NCI-H510A treated with DMSO at 0.1 percent for 48 hours (cell line): ENCODE results near the gene DDI2.
"Not testable (repeated sequence)": the region's sequence is repeated elsewhere in the genome, so short reads cannot be mapped to it uniquely, and the experiment has no call there.

Experiments used
- DNase-seq: peaks from one replicate; lab custom pipeline; 2025; lab: John Stamatoyannopoulos, UW

Gene DDI2

GRCh38 chr1:15617173-15618076, at the start of gene DDI2:
Gene DDI2, plus strand, starts transcription at chr1:15617458. Its CDS starts 213 bp downstream, at chr1:15617671.
- DNase-seq = peak; percentile 99

- no peak for DNase-seq
Observed at GRCh38 chr1:15568387-15569073, 48.7 kb upstream of the DDI2 start.

- no peak for DNase-seq
Observed at GRCh38 chr1:15570861-15571260, 46.4 kb upstream of the DDI2 start.

GRCh38 chr1:15571266-15571665, 46.0 kb upstream of the DDI2 start:
- no peak for DNase-seq

GRCh38 chr1:15573477-15573876, 43.8 kb upstream of the DDI2 start:
- DNase-seq = no peak

GRCh38 chr1:15574741-15575140, 42.5 kb upstream of the DDI2 start:
- DNase-seq = no peak

GRCh38 chr1:15575549-15576150, 41.6 kb upstream of the DDI2 start:
- no peak for DNase-seq

- DNase-seq = peak; percentile 90
Observed at GRCh38 chr1:15577691-15578090, 39.6 kb upstream of the DDI2 start.

- no peak for DNase-seq
Observed at GRCh38 chr1:15578921-15579682, 38.2 kb upstream of the DDI2 start.

GRCh38 chr1:15579683-15580047, 37.6 kb upstream of the DDI2 start:
- DNase-seq = no peak

- no peak for DNase-seq
Observed at GRCh38 chr1:15583016-15583706, 34.1 kb upstream of the DDI2 start.

GRCh38 chr1:15584489-15585363, 32.5 kb upstream of the DDI2 start, which contains the start of gene AGMAT:
Gene AGMAT, minus strand, starts transcription at chr1:15585051. Its CDS starts 84 bp downstream, at chr1:15584967.
- peak; percentile 68 for DNase-seq

GRCh38 chr1:15592285-15592684, 25.0 kb upstream of the DDI2 start:
- DNase-seq = no peak

- no peak for DNase-seq
Observed at GRCh38 chr1:15595809-15596617, 21.2 kb upstream of the DDI2 start.

- DNase-seq = no peak
Observed at GRCh38 chr1:15598436-15598835, 18.8 kb upstream of the DDI2 start.

GRCh38 chr1:15603050-15603965, 13.9 kb upstream of the DDI2 start:
- peak; percentile 99 for DNase-seq

- DNase-seq = not testable (repeated sequence)
Observed at GRCh38 chr1:15603966-15604282, 13.3 kb upstream of the DDI2 start.

- not testable (repeated sequence) for DNase-seq
Observed at GRCh38 chr1:15604400-15604799, 12.9 kb upstream of the DDI2 start.
